Measurements from ENCODE around the gene ARSA. TPM values are rescaled to one million over a fixed set of nuclear protein-coding genes. Genes with fewer than 3 reads are reported as not detected.

Gene ARSA
- polyA plus RNA-seq, 2 of the 4 experiments (the other 2 are of a cell fraction) = 7.7 to 19.5 TPM

- TF ChIP-seq SMC3 (IDR thresholded peaks at IDR 0.05) (no peak), HEYL (CRISPR knock-in tag; IDR thresholded peaks at IDR 0.05) (no peak), POLR2AphosphoS2 (conservative IDR thresholded peaks at IDR 0.05; ENCODE audit: low read length) (no peak)
- no CpG with 5 or more reads among the region's 16 CpGs for WGBS (ENCODE audit: missing lambda C conversion rate)
- Histone ChIP-seq H3K4me1 (peaks cover 15% of the 10 kb centered on the region), H3K4me3 (no peak overlapping the region), H3K4me2 (no peak overlapping the region), H3K27ac (no peak overlapping the region), H3K9me3 (no peaks in the 10 kb centered on the region)
- DNase-seq (ENCODE audit: low read depth in 1 of 2, low spot score in 1 of 2) = no peak
- ChIA-PET POLR2A (no interaction called here), CTCF (no interaction called here)
- FAIRE-seq = no peak
- ATAC-seq = no peak; a peak in 1 of 6 replicates
These were observed 5.1 kb downstream of the ARSA start for GRCh38 chr22:50622723-50623327.

- Histone ChIP-seq H3K4me1 (peaks cover 13% of the 10 kb centered on the region), H3K4me2 (peak overlapping the region; percentile 99), H3K9me3 (no peaks in the 10 kb centered on the region), H3K27ac (no peak overlapping the region), H3K4me3 (no peak overlapping the region)
- ChIA-PET POLR2A (interaction anchor here (1.8 kb wide), 1 partner anchor 96 kb away, joined by 10 read pairs; the partner anchor contains the start of gene SCO2), CTCF (interaction anchor here (1.2 to 2.8 kb wide), 6 partner anchors 13 to 214 kb away, joined by 3 to 26 read pairs (median 8); partner anchors contain the start of genes KLHDC7B and SCO2)
- DNase-seq (ENCODE audit: low read depth in 1 of 2, low spot score in 1 of 2) = no peak
- WGBS (ENCODE audit: missing lambda C conversion rate) = 58% methylated on average over 15 of the region's 18 CpGs
- TF ChIP-seq CTCF (IDR thresholded peaks at IDR 0.05) (peak; percentile 34), RARB (CRISPR knock-in tag; IDR thresholded peaks at IDR 0.05) (no peak)
- FAIRE-seq = no peak
- no peak for ATAC-seq
These were observed 5.8 kb downstream of the ARSA start for GRCh38 chr22:50621948-50622722.

- H3K9me3 ChIP-seq = no peaks in the 10 kb centered on the region
- ATAC-seq (peak; percentile 15 to 18; a peak in 2 of 6 replicates), DNase-seq (ENCODE audit: low read depth in 1 of 2, low spot score in 1 of 2) (no peak), FAIRE-seq (no peak)
- ChIA-PET POLR2A (interaction anchor here (1.8 kb wide), 1 partner anchor 96 kb away, joined by 10 read pairs; the partner anchor contains the start of gene SCO2), CTCF (interaction anchor here (0.6 to 2.9 kb wide), 21 partner anchors 9 to 466 kb away, joined by 3 to 26 read pairs (median 6); partner anchors contain the start of genes KLHDC7B and SCO2)
- peaks cover 9% of the 10 kb centered on the region; the same call in 2 of the 3 replicates for H3K4me1 ChIP-seq
- 13% methylated on average over 8 of the region's 10 CpGs for WGBS (ENCODE audit: missing lambda C conversion rate)
- no peak for TF ChIP-seq JUN (IDR thresholded peaks at IDR 0.05)
- TF ChIP-seq CEBPB (IDR thresholded peaks at IDR 0.05) = no peak
- no peak for TF ChIP-seq SREBF2 (IDR thresholded peaks at IDR 0.05)
- TF ChIP-seq PHF8 (IDR thresholded peaks at IDR 0.05; ENCODE audit: borderline replicate concordance, low read depth) = no peak
- no peak for TF ChIP-seq CBX2 (IDR thresholded peaks at IDR 0.05; ENCODE audit: borderline replicate concordance, low read depth)
- TF ChIP-seq HOXA7 (CRISPR knock-in tag; IDR thresholded peaks at IDR 0.05) = no peak
- TF ChIP-seq CHD2 (IDR thresholded peaks at IDR 0.05; ENCODE audit: low read length, partially characterized antibody) = no peak
- H3K4me3 ChIP-seq = peak overlapping the region; percentile 43
- H3K4me2 ChIP-seq = peak overlapping the region; percentile 99
- H3K27ac ChIP-seq = no peak overlapping the region
These were observed 6.5 kb downstream of the ARSA start for GRCh38 chr22:50621356-50621880.

GRCh38 chr22:50620593-50621355 lies 7.2 kb downstream of the ARSA start:
- POLR2A ChIA-PET = interaction anchor here (0.7 to 1.8 kb wide), 2 partner anchors 95 to 368 kb away, joined by 3 to 10 read pairs; partner anchors contain the start of gene SCO2
- TF ChIP-seq ZFP36 (IDR thresholded peaks at IDR 0.05; ENCODE audit: borderline replicate concordance, partially characterized antibody) (no peak), RAD21 (conservative IDR thresholded peaks at IDR 0.05 in 1 of 2, IDR thresholded peaks at IDR 0.05 in 1 of 2) (no peak), MAFK (IDR thresholded peaks at IDR 0.05; ENCODE audit: partially characterized antibody) (no peak), NR3C1 (IDR thresholded peaks at IDR 0.05) (no peak), NPAS2 (CRISPR knock-in tag; IDR thresholded peaks at IDR 0.05; ENCODE audit: borderline replicate concordance) (no peak), BHLHE40 (IDR thresholded peaks at IDR 0.05; ENCODE audit: low read depth, low read length) (no peak), HEYL (CRISPR knock-in tag; IDR thresholded peaks at IDR 0.05) (no peak), ELK1 (IDR thresholded peaks at IDR 0.05; ENCODE audit: low read depth, low read length) (no peak), MAX (IDR thresholded peaks at IDR 0.05) (no peak), EHMT2 (IDR thresholded peaks at IDR 0.05; ENCODE audit: low read depth) (no peak), FOSB (CRISPR knock-in tag; IDR thresholded peaks at IDR 0.05) (no peak), EHF (CRISPR knock-in tag; IDR thresholded peaks at IDR 0.05) (no peak)

More at GRCh38 chr22:50620593-50621355, 7.2 kb downstream of the ARSA start:
- peak overlapping the region in 1 of 2 experiments; percentile 4; a peak in 2 of 6 replicates for H3K27ac ChIP-seq
- DNase-seq (ENCODE audit: low read depth in 1 of 2, low spot score in 1 of 2) = peak in 1 of 2 experiments; percentile 46
- WGBS (ENCODE audit: missing lambda C conversion rate) = under 1% methylated on average over 18 of the region's 25 CpGs
- ATAC-seq = peak; percentile 85 to 93
- CTCF ChIA-PET = interaction anchor here (0.6 to 2.9 kb wide), 39 partner anchors 9 to 465 kb away, joined by 3 to 26 read pairs (median 3); partner anchors contain the start of genes KLHDC7B, MIOX, SCO2 and TUBGCP6
- peak overlapping the region; percentile 43 for H3K4me3 ChIP-seq
- H3K4me2 ChIP-seq = peak overlapping the region; percentile 99
- H3K4me1 ChIP-seq = peaks cover 9% of the 10 kb centered on the region; the same call in 2 of the 3 replicates
- no peaks in the 10 kb centered on the region for H3K9me3 ChIP-seq
- no peak for FAIRE-seq
